GM12878 (cell line): ENCODE measurements around the gene FOXK1. TPM values are rescaled to one million over a fixed set of nuclear protein-coding genes. Genes with fewer than 3 reads are reported as not detected.

ENCODE experiments used
- ATAC-seq: fragments of 200-7000 bp; cut with Tn5 transposase; 3 replicates; pipeline ENCODE4 v1.9.1; 2020; ENCODE audit warnings: mild to moderate bottlenecking, moderate library complexity
- BruUV-seq: library from RNA; stranded (reverse); fragments of 400-500 nt; replicated peaks from 2 replicates; lab custom pipeline; 2021; lab: Mats Ljungman, UMichigan
- CTCF ChIA-PET: fragments of 300-600 bp; sonication (Branson Sonifier 250); formaldehyde crosslinking; extraction: SDS; loops from one replicate; lab custom pipeline; 2021; ENCODE audit warnings: inconsistent platforms; lab: Yijun Ruan, JAX
- POLR2A ChIA-PET: fragments of 350-600 bp; formaldehyde crosslinking; extraction: SDS; loops from one replicate; lab custom pipeline; 2021; ENCODE audit warnings: inconsistent platforms; lab: Charles Lee
- RAD21 ChIA-PET: fragments of 300-600 bp; sonication (Branson Sonifier 250); formaldehyde crosslinking; loops from one replicate; lab custom pipeline; 2023; ENCODE audit warnings: antibody characterized with exemption; ENCODE audit not compliant: unreplicated experiment; lab: Charles Lee
- SMC1A ChIA-PET: fragments of 300-600 bp; sonication (Branson Sonifier 250); formaldehyde crosslinking; loops from one replicate; lab custom pipeline; 2023; ENCODE audit not compliant: unreplicated experiment, uncharacterized antibody; lab: Charles Lee
- DNase-seq: peaks from one replicate; pipeline ENCODE4 v3.0.0-alpha.2; 2011; ENCODE audit warnings: low read depth, low spot score
- FAIRE-seq: peaks from 3 replicates; lab custom pipeline; 2011; peaks lifted over from hg19 to GRCh38; lab: Jason Lieb, UNC
- H2AFZ ChIP-seq: 2 replicates; pipeline ENCODE4 v1.6.0; 2011; ENCODE audit warnings: low read depth, low read length, control low read depth; ENCODE audit not compliant: control insufficient read depth
- H3K27ac ChIP-seq: 2 replicates; pipeline ENCODE4 v1.5.1; 2011; ENCODE audit warnings: control low read depth; ENCODE audit not compliant: control insufficient read depth, insufficient read depth
- H3K27me3 ChIP-seq, 2 experiments: replicated peaks in 1 of 2; 2 replicates each; pipeline versions ENCODE4 v1.6.0 to v1.6.1; 2011; ENCODE audit warnings: low read length in 1 of 2; ENCODE audit not compliant: control insufficient read depth in 2 of 2, insufficient read depth in 2 of 2
- H3K36me3 ChIP-seq, 2 experiments: 2 replicates each; pipeline ENCODE4 v1.5.1; 2011; ENCODE audit warnings: low read length in 1 of 2; ENCODE audit not compliant: control insufficient read depth in 2 of 2, insufficient read depth in 2 of 2
- H3K4me1 ChIP-seq: 2 replicates; pipeline ENCODE4 v1.6.1; 2011; ENCODE audit warnings: mild to moderate bottlenecking, low read length, moderate library complexity, mixed read lengths; ENCODE audit not compliant: control insufficient read depth, insufficient read depth
- H3K4me2 ChIP-seq: 2 replicates; pipeline ENCODE4 v1.6.0; 2011; ENCODE audit warnings: control low read depth; ENCODE audit not compliant: control insufficient read depth, insufficient read depth
- H3K4me3 ChIP-seq: fragments of 200-600 bp; sonication (generic); 2 replicates; pipeline ENCODE4 v1.5.1; 2016
- H3K79me2 ChIP-seq: 2 replicates; pipeline ENCODE4 v1.6.0; 2011; ENCODE audit warnings: low read length; ENCODE audit not compliant: control insufficient read depth, insufficient read depth
- H3K9ac ChIP-seq: 2 replicates; pipeline ENCODE4 v1.8.0; 2011; ENCODE audit warnings: low read length, control low read depth, mixed read lengths; ENCODE audit not compliant: control insufficient read depth, insufficient read depth
- H3K9me3 ChIP-seq: replicated peaks from 3 replicates; pipeline ENCODE4 v1.5.1; 2011; ENCODE audit warnings: mild to moderate bottlenecking, low read length; ENCODE audit not compliant: control insufficient read depth, insufficient read depth
- H4K20me1 ChIP-seq: 2 replicates; pipeline ENCODE4 v1.6.0; 2011; ENCODE audit not compliant: control insufficient read depth, insufficient read depth
- BACH1 ChIP-seq: fragments of 450-650 bp; IDR thresholded peaks from 2 replicates; pipeline ENCODE4 v1.6.1; 2017; ENCODE audit warnings: mild to moderate bottlenecking, borderline replicate concordance
- BMI1 ChIP-seq: fragments of 450-650 bp; IDR thresholded peaks from 2 replicates; pipeline ENCODE4 v1.6.1; 2016; ENCODE audit warnings: mild to moderate bottlenecking, moderate library complexity, borderline replicate concordance
- E4F1 ChIP-seq: fragments of 450-650 bp; IDR thresholded peaks from 2 replicates; pipeline ENCODE4 v1.6.1; 2018; ENCODE audit warnings: borderline replicate concordance, mild to moderate bottlenecking; ENCODE audit not compliant: partially characterized antibody
- IKZF1 ChIP-seq: fragments of 450-650 bp; conservative IDR thresholded peaks from 2 replicates; pipeline ENCODE4 v1.6.1; 2017; ENCODE audit warnings: antibody characterized with exemption, mild to moderate bottlenecking
- POLR2AphosphoS5 ChIP-seq: IDR thresholded peaks from 2 replicates; pipeline ENCODE4 v1.6.1; 2011; ENCODE audit warnings: mild to moderate bottlenecking, low read length, inconsistent platforms
- ZNF207 ChIP-seq: fragments of 450-650 bp; IDR thresholded peaks from 2 replicates; pipeline ENCODE4 v1.6.1; 2014; ENCODE audit warnings: antibody characterized with exemption, mild to moderate bottlenecking, borderline replicate concordance
- whole genome bisulfite sequencing: methylation state at CpG from one replicate; pipeline ENCODE4 v1.1.6; 2016; ENCODE audit warnings: low lambda C conversion rate; ENCODE audit not compliant: insufficient replicate concordance, insufficient coverage; ENCODE audit errors: missing lambda C conversion rate; 5-methylcytosine and 5-hydroxymethylcytosine counted together
- in situ Hi-C: fragments of 300-500 bp; cut with MboI; formaldehyde crosslinking; loops from 9 replicates; pipeline ENCODE4 v1.14.3; 2018; ENCODE audit warnings: mixed read lengths
- intact Hi-C: fragments of 100-400 bp; cut with micrococcal nuclease; formaldehyde crosslinking; loops from one replicate; pipeline ENCODE4 v1.14.2; 2022; ENCODE audit not compliant: unreplicated experiment
- polyA plus RNA-seq, 11 experiments: library from polyadenylated mRNA; depleted of rRNA in 4 of 11; unstranded in 6 of 11; stranded (reverse) in 5 of 11; fragments of >200 nt; fragmentation: Nextera tagmentation in 4 of 11; fragmentation: Illumina TruSeq in 1 of 11; extraction: Ambion mirVana in 4 of 11; extraction: Trizol in 1 of 11; gene quantifications; 1 replicate in 1 of 11; 2 replicates in 10 of 11; pipeline versions ENCODE4 v1.2.1 to v1.2.3, GENCODE V29; 2011 to 2016; ENCODE audit warnings: inconsistent platforms in 2 of 11, missing spikeins in 2 of 11, low read depth in 1 of 11
- total RNA-seq, 4 experiments: library from RNA; depleted of rRNA in 3 of 4; stranded (reverse); fragments of >200 nt in 3 of 4; fragmentation: Illumina TruSeq in 1 of 4; extraction: Trizol in 1 of 4; gene quantifications; 2 replicates each; pipeline versions ENCODE4 v1.2.1 to v1.2.3, GENCODE V29; 2013 to 2021
- TF ChIP-seq, protein P1 (sequence below): fragments of 450-650 bp; IDR thresholded peaks from 2 replicates; pipeline ENCODE4 v1.6.1; 2016; ENCODE audit warnings: mild to moderate bottlenecking

The FOXK1 gene
- total and polyA plus RNA-seq, 10 of the 15 experiments (the other 5 are each of a cell fraction or from before 2014, with no cell fraction given), result 0.24 to 31.8 (median 4.5) TPM

DNA sequence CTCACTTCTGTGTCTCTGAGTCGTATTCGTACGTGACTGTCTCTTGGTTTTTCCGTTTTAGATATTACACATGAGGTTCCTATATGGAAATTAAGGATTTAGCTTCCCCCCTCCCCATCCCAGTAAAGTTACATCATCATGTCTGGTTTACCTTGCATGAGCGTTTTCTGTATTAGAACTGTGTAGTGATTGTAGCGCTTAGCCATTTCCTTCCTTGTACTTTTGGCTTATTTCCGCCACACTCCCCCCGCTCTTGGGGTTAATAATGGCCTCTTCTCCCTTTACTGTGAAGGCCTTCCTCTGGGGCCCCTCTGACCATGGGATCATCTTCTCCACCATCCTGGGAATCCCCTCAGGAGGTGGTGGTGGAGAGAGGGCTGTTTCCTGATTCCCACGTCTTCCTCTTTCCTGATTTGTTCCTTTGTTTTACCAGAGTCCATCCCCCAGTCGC is 66.2 kb downstream of the FOXK1 start:
- Histone ChIP-seq H3K9me3 (no peaks in the 10 kb centered on the region), H3K4me3 (no peak overlapping the region), H3K36me3 (peaks cover 13 to 14% of the 10 kb centered on the region in 2 experiments; a peak in 3 of 4 replicates), H3K27ac (peak overlapping the region; percentile 52; the same call in 1 of the 2 replicates), H3K27me3 (no peaks in the 10 kb centered on the region), H4K20me1 (no peaks in the 10 kb centered on the region), H3K4me2 (no peak overlapping the region), H3K79me2 (peaks cover 14% of the 10 kb centered on the region), H2AFZ (no peak overlapping the region), H3K9ac (no peak overlapping the region), H3K4me1 (peaks cover 39% of the 10 kb centered on the region)
- FAIRE-seq (no peak), ATAC-seq (no peak), DNase-seq (no peak)
- RAD21 ChIA-PET, result interaction anchor here (1.9 kb wide), 1 partner anchor 65 kb away, joined by 5 read pairs; no protein-coding TSS in a partner anchor
- CTCF ChIA-PET, result no interaction called here
- SMC1A ChIA-PET, result interaction anchor here (0.7 kb wide), 1 partner anchor 65 kb away, joined by 3 read pairs; no protein-coding TSS in a partner anchor
- in situ Hi-C loops, result no loop called here
- POLR2A ChIA-PET, result no interaction called here
- no TSS peak for BruUV-seq
- intact Hi-C loops, result no loop called here
- TF ChIP-seq, protein P1, sequence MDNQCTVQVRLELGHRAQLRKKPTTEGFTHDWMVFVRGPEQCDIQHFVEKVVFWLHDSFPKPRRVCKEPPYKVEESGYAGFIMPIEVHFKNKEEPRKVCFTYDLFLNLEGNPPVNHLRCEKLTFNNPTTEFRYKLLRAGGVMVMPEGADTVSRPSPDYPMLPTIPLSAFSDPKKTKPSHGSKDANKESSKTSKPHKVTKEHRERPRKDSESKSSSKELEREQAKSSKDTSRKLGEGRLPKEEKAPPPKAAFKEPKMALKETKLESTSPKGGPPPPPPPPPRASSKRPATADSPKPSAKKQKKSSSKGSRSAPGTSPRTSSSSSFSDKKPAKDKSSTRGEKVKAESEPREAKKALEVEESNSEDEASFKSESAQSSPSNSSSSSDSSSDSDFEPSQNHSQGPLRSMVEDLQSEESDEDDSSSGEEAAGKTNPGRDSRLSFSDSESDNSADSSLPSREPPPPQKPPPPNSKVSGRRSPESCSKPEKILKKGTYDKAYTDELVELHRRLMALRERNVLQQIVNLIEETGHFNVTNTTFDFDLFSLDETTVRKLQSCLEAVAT, result no peak
- TF ChIP-seq BMI1 (no peak), IKZF1 (no peak), POLR2AphosphoS5 (no peak), BACH1 (no peak), E4F1 (no peak), ZNF207 (no peak)
- 26% methylated on average over 10 of the region's 10 CpGs for WGBS
